Renal pelvis (tissue), 4 donors: ENCODE results near the gene DGCR6L. TPM values are rescaled to one million over a fixed set of nuclear protein-coding genes. Genes with fewer than 3 reads are reported as not detected.
"Not testable (repeated sequence)": the region's sequence is repeated elsewhere in the genome, so short reads cannot be mapped to it uniquely, and the experiment has no call there.

ENCODE experiments used
- DNase-seq: peaks from one replicate; pipeline ENCODE4 v3.0.0-alpha.2; 2013
- polyA plus RNA-seq, 3 donors: library from polyadenylated mRNA; unstranded; fragments of 120-200 nt; gene quantifications; one replicate each; pipeline ENCODE4 v1.2.1, GENCODE V29; 2013; ENCODE audit not compliant: insufficient read length in 3 of 3

The DGCR6L gene
- polyA plus RNA-seq, 3 donors = 54.6 to 66.3 (median 63.8) TPM

- DNase-seq = not testable (repeated sequence)
These were observed 26.7 kb upstream of the DGCR6L start for GRCh38 chr22:20346553-20346952.

GRCh38 chr22:20338291-20338690 lies 18.4 kb upstream of the DGCR6L start:
- not testable (repeated sequence) for DNase-seq

GRCh38 chr22:20337807-20338206 lies 17.9 kb upstream of the DGCR6L start:
- not testable (repeated sequence) for DNase-seq

GRCh38 chr22:20336561-20336960 lies 16.7 kb upstream of the DGCR6L start:
- DNase-seq = not testable (repeated sequence)

GRCh38 chr22:20328569-20328930 lies 8.7 kb upstream of the DGCR6L start:
- DNase-seq = not testable (repeated sequence)

- DNase-seq = not testable (repeated sequence)
These were observed 6.1 kb upstream of the DGCR6L start for GRCh38 chr22:20325996-20326395.

GRCh38 chr22:20324139-20324516 lies 4.3 kb upstream of the DGCR6L start:
- DNase-seq = no peak

- DNase-seq = not testable (repeated sequence)
These were observed 1.8 kb upstream of the DGCR6L start for GRCh38 chr22:20321552-20322211.

- not testable (repeated sequence) for DNase-seq
These were observed 1.0 kb upstream of the DGCR6L start for GRCh38 chr22:20320659-20321551.

GRCh38 chr22:20319041-20319744 lies 667 bp downstream of the DGCR6L start:
- no peak for DNase-seq

- not testable (repeated sequence) for DNase-seq
These were observed 1.7 kb downstream of the DGCR6L start for GRCh38 chr22:20318043-20318688.

GRCh38 chr22:20317402-20318042 lies 2.3 kb downstream of the DGCR6L start:
- not testable (repeated sequence) for DNase-seq

- no peak for DNase-seq
These were observed 2.9 kb downstream of the DGCR6L start for GRCh38 chr22:20316844-20317401.

GRCh38 chr22:20316217-20316843 lies 3.5 kb downstream of the DGCR6L start:
- no peak for DNase-seq

- DNase-seq = no peak
These were observed 4.3 kb downstream of the DGCR6L start for GRCh38 chr22:20315337-20316216.

GRCh38 chr22:20314741-20315336 lies 5.0 kb downstream of the DGCR6L start:
- DNase-seq = not testable (repeated sequence)

GRCh38 chr22:20314206-20314605 lies 5.7 kb downstream of the DGCR6L start:
- DNase-seq = not testable (repeated sequence)

GRCh38 chr22:20313306-20314077 lies 6.4 kb downstream of the DGCR6L start:
- DNase-seq = not testable (repeated sequence)
